GM18909 (cell line): ENCODE data around the gene DYNC1I1.

Experiments used
- ATAC-seq: cut with Tn5 transposase; IDR thresholded peaks from one replicate; pipeline ENCODE4 v1.9.1; 2021; ENCODE audit warnings: mild to moderate bottlenecking; ENCODE audit not compliant: unreplicated experiment, poor library complexity

DYNC1I1 gene

GRCh38 chr7:96055717-96056116, 283.4 kb downstream of the DYNC1I1 start:
- no peak for ATAC-seq

- ATAC-seq, result no peak
Observed at GRCh38 chr7:96059075-96059474, 286.7 kb downstream of the DYNC1I1 start.

GRCh38 chr7:96061009-96061408, 288.7 kb downstream of the DYNC1I1 start:
- no peak for ATAC-seq

- ATAC-seq, result no peak
Observed at GRCh38 chr7:96061844-96062243, 289.5 kb downstream of the DYNC1I1 start.

DNA sequence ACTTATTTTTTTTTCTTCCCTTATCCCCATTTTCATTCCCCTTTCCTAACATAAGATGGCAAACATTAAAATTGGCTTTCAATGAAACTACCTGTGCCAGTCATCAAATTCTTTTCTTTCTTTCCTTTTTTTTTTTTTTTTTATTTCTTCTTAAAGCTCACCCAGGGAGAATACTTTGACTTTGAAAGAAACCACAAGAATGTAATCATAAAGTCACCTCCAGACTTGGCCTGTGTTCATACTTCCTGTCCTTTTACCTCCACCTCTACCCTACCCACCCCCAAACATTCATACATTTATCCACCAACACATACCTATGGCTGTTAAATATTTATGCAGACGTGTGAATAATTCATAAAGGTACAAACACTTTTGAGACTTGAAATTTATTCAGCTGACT, 295.0 kb downstream of the DYNC1I1 start:
- ATAC-seq, result no peak

DNA sequence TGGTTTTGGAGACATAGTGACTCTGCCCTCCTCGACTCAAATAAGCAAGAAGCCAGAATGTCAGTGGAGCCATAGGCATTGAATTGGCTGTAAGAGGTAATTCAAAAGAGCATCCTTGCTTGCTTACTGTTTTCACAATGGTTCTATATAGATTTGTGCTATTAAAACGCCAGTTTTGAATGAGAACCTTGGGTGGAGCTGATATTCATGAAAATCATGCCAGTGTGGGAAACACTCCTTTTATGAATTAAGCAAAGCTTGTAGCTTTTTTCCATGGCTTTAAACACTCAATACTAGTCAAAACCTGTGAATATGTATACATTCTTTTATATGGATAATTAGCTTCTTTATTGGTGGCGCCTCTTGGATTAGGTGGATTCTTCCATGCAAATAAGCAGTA, 297.0 kb downstream of the DYNC1I1 start:
- no peak for ATAC-seq

DNA sequence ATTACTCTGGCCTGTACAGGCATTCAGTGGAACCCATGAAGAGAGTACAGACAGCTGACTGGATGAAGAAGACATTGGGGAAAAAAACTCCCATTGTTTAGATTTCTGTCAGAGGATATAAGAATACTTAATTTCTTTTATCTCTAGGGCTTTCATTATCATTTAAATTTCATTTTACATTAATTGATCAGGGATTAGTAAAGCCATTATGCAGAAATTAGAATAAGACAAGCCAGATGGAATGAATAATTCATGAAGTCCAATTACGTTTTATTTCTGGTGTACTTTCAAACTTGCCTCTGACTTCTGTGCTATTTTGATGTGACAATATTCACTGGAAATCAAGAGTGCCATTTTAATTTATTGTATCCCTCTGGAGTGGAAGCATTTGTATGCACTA, 302.5 kb downstream of the DYNC1I1 start:
- no peak for ATAC-seq

GRCh38 chr7:96075510-96076349, 303.4 kb downstream of the DYNC1I1 start:
- ATAC-seq, result peak; percentile 85

- no peak for ATAC-seq
Observed at GRCh38 chr7:96076350-96076707, 304.0 kb downstream of the DYNC1I1 start.

DNA sequence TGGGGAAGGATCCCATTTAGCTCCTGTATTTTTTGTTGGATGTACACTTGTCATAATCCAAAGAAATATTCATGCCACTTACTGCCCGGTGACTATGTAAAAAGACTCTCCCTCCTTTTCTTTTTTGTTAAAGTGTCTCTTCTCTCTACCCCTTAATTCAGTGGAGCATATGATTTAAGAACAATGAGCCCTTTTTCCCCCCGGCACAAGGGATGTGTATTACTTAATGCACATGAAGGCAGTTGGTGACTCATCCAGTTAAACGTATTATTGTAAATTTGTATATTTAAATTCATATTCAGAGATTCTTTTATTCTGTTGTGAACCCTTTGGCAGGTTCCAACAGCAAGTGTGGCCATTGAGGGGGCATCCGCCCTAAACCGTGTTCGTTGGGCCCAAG, 307.7 kb downstream of the DYNC1I1 start:
- no peak for ATAC-seq

DNA sequence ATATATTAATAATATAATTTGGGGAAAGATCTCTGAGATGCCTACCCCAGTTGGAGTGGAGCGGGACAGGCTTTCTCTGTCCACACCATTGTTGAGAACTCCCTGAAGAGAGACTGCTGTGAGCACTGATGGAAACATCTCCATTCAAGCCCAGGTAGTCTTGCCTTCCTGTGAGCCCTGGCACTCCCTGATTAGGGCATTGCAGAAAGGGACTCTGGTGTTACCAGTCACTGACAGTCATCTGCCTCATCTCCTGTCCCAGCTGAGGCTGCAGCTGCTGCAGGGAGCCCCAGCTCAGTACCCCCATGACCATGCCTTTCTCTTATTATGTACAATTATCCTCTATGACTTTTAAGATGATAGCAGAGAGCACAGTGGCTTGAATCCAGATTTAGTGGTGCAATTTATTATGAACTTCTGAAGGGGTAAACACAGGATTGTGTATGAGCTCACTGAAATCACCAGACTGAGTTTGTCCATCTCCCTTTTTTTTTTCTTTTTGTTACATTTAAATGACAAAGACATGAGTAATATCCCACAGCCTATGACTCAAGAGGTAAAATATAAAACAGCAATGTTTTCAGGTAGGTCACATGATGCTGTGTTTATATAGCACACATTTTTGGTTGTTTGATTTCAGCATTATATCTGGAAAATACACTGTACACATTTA, 312.7 kb downstream of the DYNC1I1 start:
- ATAC-seq, result no peak

GRCh38 chr7:96085953-96086352, 313.6 kb downstream of the DYNC1I1 start:
- no peak for ATAC-seq

- ATAC-seq, result no peak
Observed at GRCh38 chr7:96088579-96088978, 316.2 kb downstream of the DYNC1I1 start.

GRCh38 chr7:96089511-96089910, 317.2 kb downstream of the DYNC1I1 start:
- ATAC-seq, result no peak

DNA sequence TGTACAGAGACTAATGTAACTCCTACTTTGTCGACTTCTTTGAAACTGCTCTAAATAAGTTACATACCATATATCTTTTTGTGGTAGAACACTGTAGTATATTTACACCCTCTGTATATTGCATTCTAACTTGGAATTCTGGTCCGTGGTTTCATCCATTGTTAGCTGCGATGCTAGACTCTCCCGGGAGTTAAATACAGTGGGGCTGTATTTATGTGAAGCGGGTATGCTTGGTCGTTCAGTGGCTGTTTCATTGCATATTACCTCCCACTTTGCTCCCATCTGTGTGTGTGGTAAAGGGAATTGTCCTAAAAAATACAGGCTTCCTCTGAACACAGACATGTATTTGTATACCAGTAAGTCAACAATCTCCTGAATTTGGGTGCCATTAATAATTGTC, 318.4 kb downstream of the DYNC1I1 start:
- no peak for ATAC-seq

GRCh38 chr7:96093435-96093834, 321.1 kb downstream of the DYNC1I1 start:
- ATAC-seq, result no peak

- no peak for ATAC-seq
Observed at GRCh38 chr7:96097835-96098234, 325.5 kb downstream of the DYNC1I1 start.

DNA sequence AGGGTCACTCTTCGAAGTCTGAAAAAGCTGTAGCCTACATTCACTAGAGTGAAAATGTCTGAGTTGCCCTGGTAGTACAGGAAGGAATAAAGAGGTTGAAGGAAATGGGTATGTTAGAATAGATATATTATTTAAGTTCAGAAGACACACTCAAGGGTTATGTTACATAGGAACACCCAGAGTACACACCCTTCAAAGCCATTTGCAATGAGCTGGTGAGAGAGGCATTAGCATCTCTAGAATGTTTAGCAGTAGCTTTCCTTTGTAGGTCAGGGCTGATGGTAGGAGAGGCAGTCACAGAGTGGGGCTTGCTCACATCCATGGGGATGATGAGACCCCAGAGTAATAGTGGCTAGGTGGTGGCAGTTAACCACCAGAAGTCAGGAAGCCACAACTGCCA, 328.4 kb downstream of the DYNC1I1 start:
- ATAC-seq, result no peak

DNA sequence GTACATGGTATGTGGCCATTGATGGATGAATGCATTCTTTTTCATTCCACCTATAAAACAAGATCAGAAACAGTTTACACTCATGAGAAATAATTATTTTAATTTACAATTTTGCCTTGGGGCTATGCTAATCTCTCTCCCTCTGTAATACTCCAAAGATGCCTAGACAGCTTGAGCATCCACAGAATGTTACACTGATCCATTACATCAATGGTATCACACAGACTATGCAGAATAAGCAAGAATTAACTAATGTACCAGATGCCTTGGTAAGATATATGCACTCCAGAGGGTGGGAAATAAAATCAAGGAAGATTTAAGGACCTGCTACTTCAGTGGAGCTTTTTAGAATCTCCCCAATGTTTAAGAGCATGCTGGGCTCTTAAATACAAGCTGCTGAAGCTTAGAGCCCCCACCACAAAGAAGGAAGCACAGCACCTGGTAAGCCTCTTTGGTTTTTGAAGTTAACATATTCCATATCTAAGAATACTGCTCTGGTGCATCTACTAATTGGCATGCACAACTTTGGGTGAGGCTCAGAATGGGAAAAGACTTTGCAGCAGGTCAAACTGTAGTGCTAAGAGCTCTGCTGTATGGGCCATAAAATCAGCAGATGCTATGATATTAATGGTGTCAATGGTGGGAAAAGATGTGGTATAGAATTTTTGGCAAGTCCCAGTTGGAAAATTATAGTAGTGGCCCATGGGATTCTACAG, 329.9 kb downstream of the DYNC1I1 start:
- ATAC-seq, result no peak

DNA sequence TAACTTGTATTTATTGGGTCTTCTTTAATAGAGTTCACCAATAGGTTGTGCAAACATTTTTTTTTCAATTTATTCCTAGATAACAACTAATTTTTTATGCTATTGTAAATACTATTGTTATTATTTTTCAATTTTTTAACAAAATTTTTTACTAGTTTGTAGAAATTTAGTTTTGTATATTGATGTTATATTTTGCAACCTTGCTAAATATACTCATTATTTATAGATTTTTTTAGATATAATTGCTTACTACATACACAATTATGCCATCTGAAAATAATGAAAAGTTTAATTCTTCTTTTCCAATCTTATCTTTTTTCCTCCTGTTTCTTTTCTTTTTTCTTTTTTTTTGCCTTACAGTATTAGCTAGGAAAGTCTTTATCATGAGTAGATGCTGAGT, 332.6 kb downstream of the DYNC1I1 start:
- no peak for ATAC-seq

DNA sequence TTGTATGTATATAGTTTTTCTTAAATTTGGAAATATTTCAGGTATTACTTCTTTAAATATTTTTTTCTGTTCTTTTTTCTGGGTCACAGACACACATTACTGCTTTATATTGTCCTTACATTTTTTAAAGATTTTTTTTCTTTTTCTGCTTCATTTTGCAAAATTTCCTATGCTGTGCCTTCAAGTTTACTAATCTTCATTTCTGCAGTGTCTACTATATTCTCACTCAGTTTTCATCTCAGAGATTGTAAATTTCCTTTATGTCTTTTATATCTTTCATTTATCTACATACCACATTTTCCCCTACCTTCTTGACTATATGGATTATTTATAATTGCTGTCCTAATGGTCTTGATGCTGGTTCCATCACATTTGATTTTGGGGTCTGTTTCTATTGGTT, 339.1 kb downstream of the DYNC1I1 start:
- ATAC-seq, result no peak
